ENCODE results near the gene SOX6.
"Not testable (repeated sequence)": the region's sequence is repeated elsewhere in the genome, so short reads cannot be mapped to it uniquely, and the experiment has no call there.

SOX6 gene

DNA sequence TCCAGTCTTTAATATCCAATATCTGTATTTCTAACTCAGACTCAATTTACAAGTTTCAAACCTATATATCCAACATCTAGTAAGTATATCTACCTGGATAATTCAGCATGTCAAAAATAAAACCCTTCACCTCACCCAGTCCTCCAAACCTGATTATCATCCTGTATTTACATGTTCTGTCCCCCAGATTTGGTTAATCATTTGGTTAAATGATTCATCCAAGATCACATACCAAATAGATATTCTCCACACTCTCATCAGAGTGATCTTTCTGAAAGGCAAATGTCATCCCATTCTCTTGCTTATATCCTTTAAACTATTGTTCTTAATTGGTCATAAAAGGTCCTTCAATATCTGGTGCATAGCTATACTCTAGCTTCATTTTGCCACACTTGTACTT, 199.0 kb downstream of the SOX6 start:
- H3K4me3 ChIP-seq (ENCODE audit: low read depth, low read length) = no peak overlapping the region
- TF ChIP-seq, protein P1, sequence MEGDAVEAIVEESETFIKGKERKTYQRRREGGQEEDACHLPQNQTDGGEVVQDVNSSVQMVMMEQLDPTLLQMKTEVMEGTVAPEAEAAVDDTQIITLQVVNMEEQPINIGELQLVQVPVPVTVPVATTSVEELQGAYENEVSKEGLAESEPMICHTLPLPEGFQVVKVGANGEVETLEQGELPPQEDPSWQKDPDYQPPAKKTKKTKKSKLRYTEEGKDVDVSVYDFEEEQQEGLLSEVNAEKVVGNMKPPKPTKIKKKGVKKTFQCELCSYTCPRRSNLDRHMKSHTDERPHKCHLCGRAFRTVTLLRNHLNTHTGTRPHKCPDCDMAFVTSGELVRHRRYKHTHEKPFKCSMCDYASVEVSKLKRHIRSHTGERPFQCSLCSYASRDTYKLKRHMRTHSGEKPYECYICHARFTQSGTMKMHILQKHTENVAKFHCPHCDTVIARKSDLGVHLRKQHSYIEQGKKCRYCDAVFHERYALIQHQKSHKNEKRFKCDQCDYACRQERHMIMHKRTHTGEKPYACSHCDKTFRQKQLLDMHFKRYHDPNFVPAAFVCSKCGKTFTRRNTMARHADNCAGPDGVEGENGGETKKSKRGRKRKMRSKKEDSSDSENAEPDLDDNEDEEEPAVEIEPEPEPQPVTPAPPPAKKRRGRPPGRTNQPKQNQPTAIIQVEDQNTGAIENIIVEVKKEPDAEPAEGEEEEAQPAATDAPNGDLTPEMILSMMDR (IDR thresholded peaks at IDR 0.05; ENCODE audit: low read depth, low read length) = no peak

DNA sequence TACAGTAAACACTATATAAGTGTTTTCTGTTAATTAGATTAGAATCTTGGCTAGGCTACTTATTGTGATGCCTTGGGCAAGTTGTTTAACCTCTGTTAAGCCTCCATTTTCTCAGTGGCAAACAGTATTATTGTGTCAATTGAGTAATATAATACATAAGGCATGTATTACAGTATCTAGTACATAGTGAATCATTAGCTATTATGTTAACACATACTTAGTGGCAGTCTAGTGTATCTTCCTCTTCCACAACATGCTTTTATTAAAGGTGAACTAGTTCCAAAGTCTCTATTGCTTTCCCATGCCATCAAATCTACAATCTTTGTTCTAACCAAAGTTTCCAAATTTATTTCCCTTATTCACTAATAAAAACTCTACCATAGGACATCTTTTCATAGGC, 200.9 kb downstream of the SOX6 start:
- TF ChIP-seq, protein P1 (IDR thresholded peaks at IDR 0.05; ENCODE audit: low read depth, low read length) = no peak

DNA sequence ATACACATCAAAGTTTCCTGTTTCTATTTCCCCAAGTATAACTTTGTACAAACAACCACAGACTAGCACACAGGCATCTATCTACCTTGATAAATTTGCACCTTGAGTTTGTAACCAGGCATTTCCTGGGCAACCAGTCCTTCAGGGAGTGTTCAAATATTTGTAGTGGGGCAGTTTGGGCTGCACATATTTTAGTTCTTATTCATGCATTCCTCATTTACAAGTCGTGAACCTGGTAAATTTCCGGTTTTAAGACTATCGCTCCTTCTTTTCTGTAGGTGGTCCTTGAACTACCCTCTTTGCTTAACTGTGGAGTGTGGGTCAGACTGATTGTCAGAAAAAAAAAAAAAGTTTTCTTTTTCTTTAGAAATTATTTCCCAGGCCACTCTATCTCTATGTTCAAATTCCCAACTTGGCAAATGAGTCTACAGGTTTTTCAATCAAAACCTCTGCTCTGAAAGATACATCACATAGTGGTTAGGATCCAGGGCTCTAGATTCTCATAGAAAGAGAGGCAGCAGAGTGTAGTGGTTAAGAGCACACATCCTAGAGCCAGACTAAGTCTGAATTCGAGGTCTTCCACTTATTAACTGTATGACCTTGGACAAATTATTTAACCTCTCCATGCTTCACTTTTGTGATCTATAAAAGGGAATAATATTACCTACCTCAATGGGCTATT, 201.5 kb downstream of the SOX6 start:
- TF ChIP-seq, protein P1 (IDR thresholded peaks at IDR 0.05; ENCODE audit: low read depth, low read length) = no peak
- no peak overlapping the region for H3K4me3 ChIP-seq (ENCODE audit: low read depth, low read length)

More for the DNA sequence above, 200.9 kb downstream of the SOX6 start:
- H3K4me3 ChIP-seq (ENCODE audit: low read depth, low read length) = no peak overlapping the region

DNA sequence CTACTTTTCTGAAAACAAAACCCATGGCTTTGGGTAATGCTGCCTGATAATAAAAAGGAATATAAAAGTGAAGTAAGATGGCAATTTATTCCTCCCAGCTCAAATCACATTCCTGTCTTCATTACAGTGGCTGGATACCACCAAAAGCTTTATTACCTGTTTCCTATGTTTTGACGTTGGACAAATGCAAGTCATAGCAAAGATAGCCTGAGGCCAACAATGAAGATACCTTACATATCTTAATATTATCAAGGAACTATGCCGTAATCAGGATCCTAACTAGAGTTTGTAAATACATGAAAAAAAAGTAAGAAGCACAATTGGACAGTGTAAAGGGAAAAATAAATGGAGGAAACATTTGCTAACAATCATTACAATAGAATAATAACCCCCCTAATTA, 202.4 kb downstream of the SOX6 start:
- TF ChIP-seq, protein P1 (IDR thresholded peaks at IDR 0.05; ENCODE audit: low read depth, low read length) = no peak
- no peak overlapping the region for H3K4me3 ChIP-seq (ENCODE audit: low read depth, low read length)

DNA sequence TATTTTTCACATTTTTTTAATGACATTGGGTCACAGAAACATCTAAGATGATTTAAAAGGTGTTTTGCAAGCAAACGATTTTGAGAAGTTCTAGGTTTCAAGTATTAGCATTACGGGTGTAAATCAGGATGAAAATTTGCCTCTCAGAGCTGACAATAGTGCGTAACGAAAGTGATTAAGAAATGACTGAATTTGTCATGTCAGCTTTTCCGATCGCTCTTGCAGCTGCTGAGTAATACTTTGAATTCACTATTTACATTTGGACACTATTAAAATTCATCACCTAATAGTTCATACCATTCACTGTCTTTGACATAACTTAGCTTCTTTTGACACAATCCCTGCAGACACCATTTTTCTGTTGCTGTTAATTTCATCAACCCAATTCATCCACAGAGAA, 205.2 kb downstream of the SOX6 start:
- TF ChIP-seq, protein P1 (IDR thresholded peaks at IDR 0.05; ENCODE audit: low read depth, low read length) = no peak
- H3K4me3 ChIP-seq (ENCODE audit: low read depth, low read length) = no peak overlapping the region

DNA sequence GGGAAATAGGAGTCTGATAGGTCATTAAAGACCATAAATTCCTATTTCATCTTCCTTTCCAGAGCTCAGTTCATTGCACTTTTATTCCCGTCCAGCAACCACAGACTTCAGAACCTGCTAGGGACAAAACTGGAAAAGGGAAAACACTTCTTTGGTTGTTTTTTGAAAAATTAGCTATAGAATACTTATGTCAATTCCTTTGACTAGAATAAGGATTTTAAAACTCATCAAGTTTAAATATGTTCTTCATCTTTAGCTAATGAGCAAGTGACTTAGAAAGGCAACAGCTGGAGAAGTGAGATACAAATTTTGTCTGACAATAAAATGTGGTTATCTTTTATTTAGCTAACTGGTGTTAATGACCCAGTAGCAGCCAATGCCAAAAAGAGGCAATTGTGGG, 206.9 kb downstream of the SOX6 start:
- no peak overlapping the region for H3K4me3 ChIP-seq (ENCODE audit: low read depth, low read length)
- TF ChIP-seq, protein P1 (IDR thresholded peaks at IDR 0.05; ENCODE audit: low read depth, low read length) = no peak

DNA sequence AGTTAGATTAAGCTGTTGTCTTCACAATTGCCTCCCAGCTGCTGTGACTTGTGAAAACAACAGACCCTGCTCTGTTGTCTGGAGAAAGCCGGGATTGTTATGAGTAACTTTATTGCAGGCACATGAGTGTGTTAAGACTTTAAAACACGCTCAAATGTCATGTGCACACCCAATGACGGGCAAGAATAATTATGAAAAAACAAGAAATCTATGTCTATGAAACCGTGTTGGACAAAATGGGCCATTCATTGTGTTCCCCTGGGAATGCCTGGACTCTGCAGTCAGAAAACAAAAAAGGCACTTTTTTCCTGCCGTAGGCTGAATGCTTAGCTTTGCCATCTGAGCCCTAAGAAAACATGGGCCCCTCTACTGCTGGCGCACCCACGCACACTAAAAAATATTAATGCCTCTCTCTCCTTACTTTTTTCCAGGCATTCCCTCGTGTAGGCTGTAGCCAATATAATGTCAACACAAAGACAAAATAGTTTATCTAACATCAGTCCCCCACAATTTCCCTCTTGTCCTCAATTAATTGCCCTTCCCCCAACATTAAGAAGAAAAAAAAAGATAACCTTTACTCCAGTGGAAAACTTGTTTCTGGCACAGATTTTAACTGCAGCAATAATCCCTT, 207.9 kb downstream of the SOX6 start:
- H3K4me3 ChIP-seq (ENCODE audit: low read depth, low read length) = no peak overlapping the region
- TF ChIP-seq, protein P1 (IDR thresholded peaks at IDR 0.05; ENCODE audit: low read depth, low read length) = no peak

DNA sequence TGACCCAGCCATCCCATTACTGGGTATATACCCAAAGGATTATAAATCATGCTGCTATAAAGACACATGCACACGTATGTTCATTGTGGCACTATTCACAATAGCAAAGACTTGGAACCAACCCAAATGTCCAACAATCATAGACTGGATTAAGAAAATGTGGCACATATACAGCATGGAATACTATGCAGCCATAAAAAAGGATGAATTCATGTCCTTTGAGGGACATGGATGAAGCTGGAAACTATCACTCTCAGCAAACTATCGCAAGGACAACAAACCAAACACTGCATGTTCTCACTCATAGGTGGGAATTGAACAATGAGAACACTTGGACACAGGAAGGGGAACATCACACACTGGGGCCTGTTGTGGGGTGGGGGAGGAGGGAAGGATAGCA, 209.4 kb downstream of the SOX6 start:
- not testable (repeated sequence) for H3K4me3 ChIP-seq (ENCODE audit: low read depth, low read length)

DNA sequence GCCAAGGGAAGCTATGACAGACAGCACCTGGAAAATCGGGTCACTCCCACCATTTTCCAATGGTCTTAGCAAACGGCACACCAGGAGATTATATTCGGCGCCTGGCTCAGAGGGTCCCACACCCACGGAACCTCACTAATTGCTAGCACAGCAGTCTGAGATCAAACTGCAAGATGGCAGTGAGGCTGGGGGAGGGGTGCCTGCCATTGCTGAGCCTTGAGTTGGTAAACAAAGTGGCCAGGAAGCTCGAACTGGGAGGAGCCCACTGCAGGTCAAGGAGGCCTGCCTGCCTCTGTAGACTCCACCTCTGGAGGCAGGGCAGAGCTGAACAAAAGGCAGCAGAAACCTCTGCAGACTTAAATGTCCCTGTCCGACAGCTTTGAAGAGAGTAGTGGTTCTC, 214.7 kb downstream of the SOX6 start:
- not testable (repeated sequence) for H3K4me3 ChIP-seq (ENCODE audit: low read depth, low read length)

DNA sequence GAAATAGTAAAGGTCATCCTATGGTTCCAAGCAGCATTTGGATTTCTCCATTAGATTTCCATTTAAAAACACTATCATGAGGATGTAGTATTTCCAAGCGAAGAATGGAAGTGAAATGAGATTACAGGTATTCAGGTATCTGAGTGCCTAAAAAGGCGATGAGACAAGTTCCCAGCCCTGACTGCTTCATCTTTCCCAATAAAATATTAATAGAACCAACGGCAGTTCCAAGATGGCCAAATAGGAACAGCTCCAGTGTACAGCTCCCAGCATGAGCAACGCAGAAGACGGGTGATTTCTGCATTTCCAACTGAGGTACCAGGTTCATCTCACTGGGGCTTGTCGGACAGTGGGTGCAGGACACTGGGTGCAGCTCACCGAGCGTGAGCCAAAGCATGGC, 215.2 kb downstream of the SOX6 start:
- not testable (repeated sequence) for H3K4me3 ChIP-seq (ENCODE audit: low read depth, low read length)

Measured in WI38 (cell line).